Adrenal gland (tissue), 12 donors: Measurements from ENCODE around the gene AGBL1. TPM values are rescaled to one million over a fixed set of nuclear protein-coding genes. Genes with fewer than 3 reads are reported as not detected.

Experiments
- DNase-seq, 7 donors: peaks; one replicate each; pipeline ENCODE4 v3.0.0-alpha.2; 2019 to 2020
- H3K27ac ChIP-seq, 5 donors: fragments of 200-600 bp; sonication (generic) in 4 of 5; 1 replicate in 3 of 5; 2 replicates in 2 of 5; pipeline versions ENCODE4 v1.5.1 to v1.8.0; 2016 to 2020; ENCODE audit warnings: mild to moderate bottlenecking in 1 of 5
- H3K27me3 ChIP-seq: fragments of 200-600 bp; 2 replicates; pipeline ENCODE4 v1.8.0; 2021
- H3K36me3 ChIP-seq, 2 donors: fragments of 200-600 bp; replicated peaks in 1 of 2; 1 replicate in 1 of 2; 2 replicates in 1 of 2; pipeline versions ENCODE4 v1.5.1 to v1.8.0; 2018 to 2022
- H3K4me1 ChIP-seq, 2 donors: fragments of 200-600 bp; replicated peaks in 1 of 2; 1 replicate in 1 of 2; 2 replicates in 1 of 2; pipeline versions ENCODE4 v1.5.1 to v1.8.0; 2018 to 2021
- H3K4me3 ChIP-seq, 4 donors: fragments of 200-600 bp; sonication (generic) in 3 of 4; one replicate each; pipeline ENCODE4 v1.5.1; 2016 to 2018
- H3K9me3 ChIP-seq, 3 donors: fragments of 200-600 bp; sonication (generic) in 1 of 3; replicated peaks in 1 of 3; 1 replicate in 2 of 3; 2 replicates in 1 of 3; pipeline versions ENCODE4 v1.5.1 to v1.8.0; 2016 to 2021
- CTCF ChIP-seq, 6 experiments: fragments of 450-650 bp in 4 of 6; fragments of 200-600 bp in 2 of 6; sonication (generic) in 1 of 6; IDR thresholded peaks; 1 replicate in 5 of 6; 2 replicates in 1 of 6; pipeline versions ENCODE4 v1.5.1 to v1.8.0; 2016 to 2021; ENCODE audit warnings: antibody characterized with exemption in 6 of 6, mild to moderate bottlenecking in 2 of 6, moderate library complexity in 1 of 6
- POLR2A ChIP-seq, 2 donors: fragments of 450-650 bp; IDR thresholded peaks; one replicate each; pipeline ENCODE4 v1.6.1; 2017; ENCODE audit warnings: antibody characterized with exemption in 2 of 2, mild to moderate bottlenecking in 2 of 2, moderate library complexity in 1 of 2
- WGBS, 4 donors: extraction: QIAGEN DNeasy Blood & Tissue Kit in 2 of 4; methylation state at CpG; one replicate each; pipeline versions ENCODE4 v1.1.5 to v1.1.7; 2013 to 2017; 5-methylcytosine and 5-hydroxymethylcytosine counted together
- intact Hi-C, 2 donors: fragments of 100-400 bp; cut with DNase I; formaldehyde crosslinking; loops; one replicate each; pipeline versions ENCODE4 v1.14.1 to v1.15.0; 2022 to 2023
- polyA plus RNA-seq, 3 donors: library from polyadenylated mRNA; stranded (reverse); fragments of 200-250 nt in 2 of 3; fragments of 350-450 nt in 1 of 3; fragmentation: Illumina TruSeq in 1 of 3; extraction: RNeasy Lipid Tissue Mini Kit (QIAGEN cat#74804) in 1 of 3; gene quantifications; one replicate each; pipeline ENCODE4 v1.2.3, GENCODE V29; 2013 to 2014
- total RNA-seq, 9 donors: library from RNA; depleted of rRNA in 4 of 9; stranded (reverse); fragments of >200 nt in 4 of 9; fragments of 120-200 nt in 1 of 9; fragmentation: NEBNext Ultra II Directional in 1 of 9; extraction: Animal tissue kit (Norgen Biotek cat#: 25700) in 1 of 9; gene quantifications; one replicate each; pipeline versions ENCODE4 v1.1.0 to v1.2.4, GENCODE V29; 2013 to 2023
- donor health status: healthy with polysubstance abuse.
- donor health status: Bipolar disorder and iron deficiency.
- donor health status: DM: yes; HTN: yes; CAD: no.
- donor health status: DM: no; HTN: no; CAD: no.
- donor health status: DM: no; HTN: no; CAD: no.
- donor health status: DM: yes; HTN: yes; CAD: no.

AGBL1 gene
- total and polyA plus RNA-seq, 12 donors: 0.04 to 0.07 (median 0.06) TPM; not detected in 9

GRCh38 chr15:86540840-86541467, 461.3 kb downstream of the AGBL1 start:
- DNase-seq: no peak
- no peaks in the 10 kb centered on the region for H3K27me3 ChIP-seq
- no peak for TF ChIP-seq POLR2A (IDR thresholded peaks at IDR 0.05)

GRCh38 chr15:86541540-86541939, 461.9 kb downstream of the AGBL1 start:
- Histone ChIP-seq H3K4me3 (no peak overlapping the region), H3K27ac (no peak overlapping the region), H3K27me3 (no peaks in the 10 kb centered on the region), H3K36me3 (no peaks in the 10 kb centered on the region), H3K4me1 (no peaks in the 10 kb centered on the region), H3K9me3 (no peaks in the 10 kb centered on the region)
- 53 to 78% (median 65%) methylated on average over 1 of the region's 1 CpG for WGBS, 4 donors
- DNase-seq: no peak
- intact Hi-C loops: no loop called here
- TF ChIP-seq CTCF (IDR thresholded peaks at IDR 0.05): no peak
- TF ChIP-seq POLR2A (IDR thresholded peaks at IDR 0.05): no peak

More at GRCh38 chr15:86540840-86541467, 461.3 kb downstream of the AGBL1 start:
- WGBS, 4 donors: 65 to 85% (median 72%) methylated on average over 4 of the region's 4 CpGs
- Histone ChIP-seq H3K27ac (no peak overlapping the region), H3K36me3 (no peaks in the 10 kb centered on the region), H3K9me3 (no peaks in the 10 kb centered on the region), H3K4me1 (no peaks in the 10 kb centered on the region), H3K4me3 (no peak overlapping the region)
- intact Hi-C loops: no loop called here

GRCh38 chr15:86550075-86550474, 470.4 kb downstream of the AGBL1 start:
- H3K4me1 ChIP-seq: no peaks in the 10 kb centered on the region
- H3K27ac ChIP-seq: no peak overlapping the region
- no peak overlapping the region for H3K4me3 ChIP-seq
- no peaks in the 10 kb centered on the region for H3K27me3 ChIP-seq
- DNase-seq: no peak
- no peaks in the 10 kb centered on the region for H3K36me3 ChIP-seq
- H3K9me3 ChIP-seq: no peaks in the 10 kb centered on the region
- intact Hi-C loops: no loop called here
- TF ChIP-seq CTCF (IDR thresholded peaks at IDR 0.05) (no peak), POLR2A (IDR thresholded peaks at IDR 0.05) (no peak)
- 76 to 88% (median 77%) methylated on average over 1 of the region's 1 CpG for WGBS, 4 donors

GRCh38 chr15:86553108-86553507, 473.4 kb downstream of the AGBL1 start:
- no peaks in the 10 kb centered on the region for H3K9me3 ChIP-seq
- intact Hi-C loops: no loop called here
- H3K27me3 ChIP-seq: no peaks in the 10 kb centered on the region
- no peak for DNase-seq
- no peaks in the 10 kb centered on the region for H3K4me1 ChIP-seq
- no peak overlapping the region for H3K4me3 ChIP-seq
- H3K27ac ChIP-seq: no peak overlapping the region
- WGBS, 4 donors: 33 to 41% (median 36%) methylated on average over 1 of the region's 1 CpG
- TF ChIP-seq POLR2A (IDR thresholded peaks at IDR 0.05) (no peak), CTCF (IDR thresholded peaks at IDR 0.05) (no peak)
- H3K36me3 ChIP-seq: no peaks in the 10 kb centered on the region

- H3K4me3 ChIP-seq: no peak overlapping the region
- TF ChIP-seq POLR2A (IDR thresholded peaks at IDR 0.05) (no peak), CTCF (IDR thresholded peaks at IDR 0.05) (no peak)
- no peaks in the 10 kb centered on the region for H3K27me3 ChIP-seq
- intact Hi-C loops: no loop called here
- no peaks in the 10 kb centered on the region for H3K9me3 ChIP-seq
- H3K36me3 ChIP-seq: no peaks in the 10 kb centered on the region
- no peak for DNase-seq
- WGBS, 4 donors: 51 to 78% (median 64%) methylated on average over 2 of the region's 2 CpGs
- H3K27ac ChIP-seq: no peak overlapping the region
- no peaks in the 10 kb centered on the region for H3K4me1 ChIP-seq
These were observed 475.4 kb downstream of the AGBL1 start for GRCh38 chr15:86555098-86555497.
